K562 (cell line): Measurements from ENCODE around the gene LMNA. TPM values are rescaled to one million over a fixed set of nuclear protein-coding genes. Genes with fewer than 3 reads are reported as not detected.

Source experiments
- ATAC-seq: fragments of 200-7000 bp; cut with Tn5 transposase; 3 replicates; pipeline ENCODE4 v1.9.1; 2020; ENCODE audit warnings: moderate library complexity
- BruUV-seq: library from RNA; stranded (reverse); fragments of 400-500 nt; replicated peaks from 2 replicates; lab custom pipeline; 2021; lab: Mats Ljungman, UMichigan
- CTCF ChIA-PET: fragments of 300-600 bp; formaldehyde crosslinking; extraction: SDS; loops from one replicate; lab custom pipeline; 2021; ENCODE audit warnings: low intra/inter-chr PET ratio; lab: Yijun Ruan, JAX
- POLR2A ChIA-PET: fragments of 300-600, 350-650 bp; sonication (Branson Sonifier 250); formaldehyde crosslinking; extraction: SDS; loops from one replicate; lab custom pipeline; 2021; ENCODE audit warnings: antibody characterized with exemption, inconsistent platforms; lab: Yijun Ruan, JAX
- DNase-seq, 4 experiments: peaks; one replicate each; pipeline versions ENCODE4 v3.0.0 to v3.0.0-alpha.2; 2011 to 2018; ENCODE audit warnings: low spot score in 3 of 4, mixed read lengths in 3 of 4; ENCODE audit errors: extremely low read depth in 1 of 4
- FAIRE-seq: peaks from 2 replicates; lab custom pipeline; 2011; peaks lifted over from hg19 to GRCh38; lab: Jason Lieb, UNC
- H2AFZ ChIP-seq: 2 replicates; pipeline ENCODE4 v1.6.0; 2011; ENCODE audit warnings: low read depth, low read length, control low read depth, inconsistent platforms
- H3K27ac ChIP-seq: fragments of 200-600 bp; 3 replicates; pipeline ENCODE4 v1.8.0; 2011; ENCODE audit warnings: low read depth, mild to moderate bottlenecking, control low read depth, inconsistent platforms, low read length, moderate library complexity, mixed read lengths; ENCODE audit errors: extremely low read depth
- H3K27me3 ChIP-seq, 2 experiments: fragments of 300-600 bp in 1 of 2; 2 replicates in 1 of 2; 3 replicates in 1 of 2; pipeline versions ENCODE4 v1.6.0 to v1.8.0; 2011; ENCODE audit warnings: inconsistent platforms in 2 of 2, low read length in 2 of 2, mild to moderate bottlenecking in 1 of 2, mixed read lengths in 1 of 2, moderate library complexity in 1 of 2; ENCODE audit not compliant: control insufficient read depth in 2 of 2, insufficient read depth in 2 of 2
- H3K36me3 ChIP-seq: fragments of 300-600 bp; 3 replicates; pipeline ENCODE4 v1.8.0; 2011; ENCODE audit warnings: mild to moderate bottlenecking, low read length, inconsistent platforms; ENCODE audit not compliant: control insufficient read depth, insufficient read depth
- H3K4me1 ChIP-seq, 2 experiments: fragments of 200-600 bp in 1 of 2; replicated peaks in 1 of 2; 2 replicates in 1 of 2; 3 replicates in 1 of 2; pipeline versions ENCODE4 v1.5.1 to v1.8.0; 2011; ENCODE audit warnings: inconsistent platforms in 2 of 2, low read length in 2 of 2, mild to moderate bottlenecking in 1 of 2, mixed read lengths in 1 of 2, moderate library complexity in 1 of 2; ENCODE audit not compliant: control insufficient read depth in 2 of 2, insufficient read depth in 2 of 2
- H3K4me2 ChIP-seq: 2 replicates; pipeline ENCODE4 v1.6.1; 2011; ENCODE audit warnings: low read length, control low read depth, inconsistent platforms, mixed read lengths; ENCODE audit not compliant: insufficient read depth
- H3K4me3 ChIP-seq: fragments of 200-600 bp; sonication (generic), shearing (Covaris generic); 2 replicates; pipeline ENCODE4 v1.5.1; 2016; ENCODE audit warnings: control low read depth, inconsistent platforms
- H3K79me2 ChIP-seq: fragments of 200-600 bp; 3 replicates; pipeline ENCODE4 v1.8.0; 2011; ENCODE audit warnings: low read length, inconsistent platforms; ENCODE audit not compliant: control insufficient read depth, insufficient read depth
- H3K9ac ChIP-seq, 2 experiments: 2 replicates each; pipeline versions ENCODE4 v1.6.0 to v1.6.1; 2011; ENCODE audit warnings: low read depth in 2 of 2, low read length in 2 of 2, control low read depth in 1 of 2, inconsistent platforms in 1 of 2, mild to moderate bottlenecking in 1 of 2, mixed read lengths in 1 of 2; ENCODE audit not compliant: insufficient read depth in 1 of 2
- H3K9me1 ChIP-seq: one replicate; pipeline ENCODE4 v1.6.0; 2011; ENCODE audit warnings: inconsistent platforms, mild to moderate bottlenecking, low read length, moderate library complexity; ENCODE audit not compliant: control insufficient read depth, insufficient read depth
- H3K9me3 ChIP-seq: replicated peaks from 2 replicates; pipeline ENCODE4 v1.5.1; 2011; ENCODE audit warnings: low read depth, low read length, inconsistent platforms; ENCODE audit not compliant: control insufficient read depth, insufficient read depth
- H4K20me1 ChIP-seq: replicated peaks from 2 replicates; pipeline ENCODE4 v1.6.1; 2011; ENCODE audit warnings: low read length, inconsistent platforms, mixed read lengths; ENCODE audit not compliant: control insufficient read depth, insufficient read depth
- HES1 ChIP-seq: fragments of 450-650 bp; IDR thresholded peaks from 2 replicates; pipeline ENCODE4 v1.6.1; 2016; ENCODE audit warnings: low read depth, mild to moderate bottlenecking, moderate library complexity
- HEY1 ChIP-seq: fragments of 250-450 bp; sonication (Bioruptor Pico); IDR thresholded peaks from 2 replicates; pipeline ENCODE4 v1.5.0; 2020; ENCODE audit warnings: mild to moderate bottlenecking, moderate library complexity, borderline replicate concordance
- HMG20B ChIP-seq: fragments of 250-450 bp; sonication (Bioruptor Pico); IDR thresholded peaks from 2 replicates; pipeline ENCODE4 v1.5.0; 2021; ENCODE audit warnings: mild to moderate bottlenecking
- HNRNPL ChIP-seq: fragments of 200-400 bp; formaldehyde crosslinking; IDR thresholded peaks from 2 replicates; pipeline ENCODE4 v1.6.1; 2017; ENCODE audit warnings: low read depth, mild to moderate bottlenecking, low read length
- HNRNPLL ChIP-seq: fragments of 200-400 bp; formaldehyde crosslinking; IDR thresholded peaks from 2 replicates; pipeline ENCODE4 v1.6.1; 2017; ENCODE audit warnings: low read length, low read depth, mild to moderate bottlenecking; ENCODE audit not compliant: poor library complexity, severe bottlenecking
- MEF2A ChIP-seq: IDR thresholded peaks from 2 replicates; pipeline ENCODE4 v1.6.1; 2011; ENCODE audit warnings: low read depth, mild to moderate bottlenecking, low read length, moderate library complexity; ENCODE audit not compliant: control insufficient read depth
- SNRNP70 ChIP-seq: fragments of 200-400 bp; formaldehyde crosslinking; optimal IDR thresholded peaks from 2 replicates; pipeline ENCODE3; 2017; ENCODE audit warnings: low read depth, low read length
- ZBTB1 ChIP-seq: sonication (generic); formaldehyde crosslinking; IDR thresholded peaks from 2 replicates; pipeline ENCODE4 v1.8.1; 2023; ENCODE audit warnings: missing genetic modification reagents, low read depth, mild to moderate bottlenecking, borderline replicate concordance
- WGBS: fragments of 100-300 bp; shearing (Covaris generic); methylation state at CpG from one replicate; pipeline ENCODE4 v1.1.6; 2016; ENCODE audit warnings: low coverage, mixed read lengths; ENCODE audit not compliant: insufficient coverage; ENCODE audit errors: missing lambda C conversion rate; 5-methylcytosine and 5-hydroxymethylcytosine counted together
- in situ Hi-C: fragments of 300-500 bp; cut with MboI; formaldehyde crosslinking; loops from 4 replicates; pipeline ENCODE4 v1.15.0; 2018; ENCODE audit warnings: inconsistent platforms, mixed read lengths
- intact Hi-C: fragments of 100-400 bp; cut with micrococcal nuclease; formaldehyde crosslinking; loops from 2 replicates; pipeline ENCODE4 v1.14.2; 2022
- polyA plus RNA-seq, 8 experiments: library from polyadenylated mRNA; depleted of rRNA in 4 of 8; stranded (reverse) in 5 of 8; unstranded in 3 of 8; fragments of >200 nt; fragmentation: Nextera tagmentation in 2 of 8; fragmentation: Illumina TruSeq in 1 of 8; extraction: Ambion mirVana in 2 of 8; extraction: Trizol in 1 of 8; gene quantifications; 2 replicates each; pipeline versions ENCODE4 v1.2.1 to v1.2.3, GENCODE V29; 2011 to 2014; ENCODE audit warnings: inconsistent platforms in 1 of 8, missing spikeins in 1 of 8
- total RNA-seq, 7 experiments: library from RNA; depleted of rRNA in 6 of 7; stranded (reverse); fragments of >200 nt in 6 of 7; fragmentation: Illumina TruSeq in 2 of 7; extraction: Trizol in 2 of 7; gene quantifications; 2 replicates each; pipeline versions ENCODE4 v1.2.1 to v1.2.3, GENCODE V29; 2011 to 2021; ENCODE audit warnings: low replicate concordance in 1 of 7

LMNA gene
- total and polyA plus RNA-seq, 9 of the 15 experiments (the other 6 are each of a cell fraction or from before 2014, with no cell fraction given) = 1.00 to 347 (median 88.2) TPM

GRCh38 chr1:156073110-156073687 lies 41.3 kb upstream of the LMNA start:
- no peak overlapping the region for H2AFZ ChIP-seq
- H3K4me3 ChIP-seq = no peak overlapping the region
- H3K27ac ChIP-seq = no peak overlapping the region
- ATAC-seq (no peak), FAIRE-seq (no peak), DNase-seq (no peak)
- H4K20me1 ChIP-seq = no peaks in the 10 kb centered on the region
- H3K4me2 ChIP-seq = no peak overlapping the region
- WGBS = 21% methylated on average over 1 of the region's 1 CpG
- H3K9me3 ChIP-seq = no peaks in the 10 kb centered on the region
- no peaks in the 10 kb centered on the region for H3K79me2 ChIP-seq
- intact Hi-C loops = no loop called here
- peaks cover 25% of the 10 kb centered on the region; the same call in 1 of the 3 replicates for H3K36me3 ChIP-seq
- ChIA-PET POLR2A (interaction anchor here (0.6 to 1.0 kb wide), 4 partner anchors 50 to 1073 kb away, joined by 3 to 5 read pairs (median 4); partner anchors contain the start of gene KHDC4), CTCF (no interaction called here)
- no TSS peak for BruUV-seq
- in situ Hi-C loops = no loop called here
- H3K9me1 ChIP-seq = peaks cover 2% of the 10 kb centered on the region
- no peak overlapping the region for H3K9ac ChIP-seq
- H3K4me1 ChIP-seq = peaks cover 9 to 13% of the 10 kb centered on the region in 2 experiments; a peak in 4 of 5 replicates
- no peak for TF ChIP-seq SNRNP70
- no peak for TF ChIP-seq ZBTB1 (CRISPR knock-in tag)
- TF ChIP-seq HNRNPL = no peak
- TF ChIP-seq HEY1 (CRISPR knock-in tag) = no peak
- no peak for TF ChIP-seq MEF2A
- no peak for TF ChIP-seq HMG20B (CRISPR knock-in tag)
- TF ChIP-seq HES1 = no peak
- no peak for TF ChIP-seq HNRNPLL
- H3K27me3 ChIP-seq = no peaks in the 10 kb centered on the region
